22Rv1 (cell line): Measurements from ENCODE around the gene REPS1.

ENCODE experiments used
- H3K27ac ChIP-seq: fragments of 450-650 bp; 2 replicates; pipeline ENCODE4 v1.5.1; 2017
- CTCF ChIP-seq: fragments of 450-650 bp; IDR thresholded peaks from 2 replicates; pipeline ENCODE4 v1.5.1; 2017; ENCODE audit warnings: mild to moderate bottlenecking
- ZFX ChIP-seq: fragments of 450-650 bp; IDR thresholded peaks from 2 replicates; pipeline ENCODE4 v1.6.1; 2017; ENCODE audit warnings: antibody characterized with exemption, borderline replicate concordance

REPS1 gene

GRCh38 chr6:138923561-138923960 is 64.5 kb downstream of the REPS1 start:
- TF ChIP-seq ZFX: no peak
- no peak for TF ChIP-seq CTCF
- no peak overlapping the region for H3K27ac ChIP-seq

GRCh38 chr6:138920906-138921305 is 67.1 kb downstream of the REPS1 start:
- no peak overlapping the region for H3K27ac ChIP-seq
- TF ChIP-seq CTCF: no peak
- TF ChIP-seq ZFX: no peak

- no peak overlapping the region for H3K27ac ChIP-seq
- TF ChIP-seq CTCF (no peak), ZFX (no peak)
These were observed 73.4 kb downstream of the REPS1 start for GRCh38 chr6:138914701-138915100.

- no peak overlapping the region for H3K27ac ChIP-seq
- TF ChIP-seq ZFX: no peak
- no peak for TF ChIP-seq CTCF
These were observed 75.7 kb downstream of the REPS1 start for GRCh38 chr6:138912308-138912707.

GRCh38 chr6:138909975-138910374 is 78.1 kb downstream of the REPS1 start:
- TF ChIP-seq CTCF (no peak), ZFX (no peak)
- no peak overlapping the region for H3K27ac ChIP-seq

- TF ChIP-seq ZFX (no peak), CTCF (no peak)
- H3K27ac ChIP-seq: no peak overlapping the region
These were observed 78.5 kb downstream of the REPS1 start for GRCh38 chr6:138909511-138909910.

GRCh38 chr6:138907167-138907566 is 80.9 kb downstream of the REPS1 start:
- TF ChIP-seq ZFX (no peak), CTCF (no peak)

More at GRCh38 chr6:138907167-138907566, 80.9 kb downstream of the REPS1 start:
- H3K27ac ChIP-seq: no peak overlapping the region
